Measurements from ENCODE around the gene SLC27A5. TPM values are rescaled to one million over a fixed set of nuclear protein-coding genes. Genes with fewer than 3 reads are reported as not detected.
A peak's percentile ranks its signal among the peaks of the same experiment; 100 is the strongest.

The SLC27A5 gene
- total and polyA plus RNA-seq, 2 of the 13 experiments (the other 11 are each of a cell fraction or from before 2014, with no cell fraction given): 30.3 to 40.2 TPM

GRCh38 chr19:58499021-58499927 is 12.5 kb downstream of the SLC27A5 start (continued):
- TF ChIP-seq ZNF253 (CRISPR knock-in tag; IDR thresholded peaks at IDR 0.05; ENCODE audit: borderline replicate concordance) (0 out of 2 replicates have a peak, but pooled peaks have one; percentile 36), TEF (CRISPR knock-in tag; IDR thresholded peaks at IDR 0.05) (no peak), SMC3 (IDR thresholded peaks at IDR 0.05; ENCODE audit: low read length) (peak; percentile 14; the same call in 1 of the 2 replicates), MLLT10 (CRISPR knock-in tag; IDR thresholded peaks at IDR 0.05) (no peak), BRD4 (CRISPR knock-in tag; IDR thresholded peaks at IDR 0.05) (peak; percentile 83), ZFP36L2 (CRISPR knock-in tag; IDR thresholded peaks at IDR 0.05) (no peak), ZNF557 (CRISPR knock-in tag; IDR thresholded peaks at IDR 0.05) (no peak), TBP (CRISPR knock-in tag; IDR thresholded peaks at IDR 0.05) (no peak), SMAD1 (CRISPR knock-in tag; IDR thresholded peaks at IDR 0.05; ENCODE audit: borderline replicate concordance, low read depth) (no peak), KMT2A (CRISPR knock-in tag; IDR thresholded peaks at IDR 0.05) (peak; percentile 93), ZNF512 (CRISPR knock-in tag; IDR thresholded peaks at IDR 0.05) (no peak), ZNF746 (CRISPR knock-in tag; IDR thresholded peaks at IDR 0.05) (peak; percentile 78; the same call in 1 of the 2 replicates), KLF13 (CRISPR knock-in tag; IDR thresholded peaks at IDR 0.05) (no peak), ETV6 (CRISPR knock-in tag; conservative IDR thresholded peaks at IDR 0.05) (0 out of 2 replicates have a peak, but pooled peaks have one; percentile 69), KIAA2018 (CRISPR knock-in tag; IDR thresholded peaks at IDR 0.05; ENCODE audit: borderline replicate concordance) (no peak), ZNF619 (CRISPR knock-in tag; IDR thresholded peaks at IDR 0.05) (0 out of 2 replicates have a peak, but pooled peaks have one; percentile 47), ZNF17 (CRISPR knock-in tag; IDR thresholded peaks at IDR 0.05) (no peak), CCAR2 (optimal IDR thresholded peaks at IDR 0.05; ENCODE audit: low read depth, low read length) (peak; percentile 84), SRSF1 (optimal IDR thresholded peaks at IDR 0.05; ENCODE audit: low read depth, low read length) (no peak)

Measured in HepG2 (cell line).